Pancreas (tissue), 10 donors: Measurements from ENCODE around the gene CA14. TPM values are rescaled to one million over a fixed set of nuclear protein-coding genes. Genes with fewer than 3 reads are reported as not detected.

ENCODE experiments used
- ATAC-seq, 4 donors: fragments of 200-7000 bp; cut with Tn5 transposase; one replicate each; pipeline versions ENCODE4 v1.8.0 to v1.9.1; 2020; ENCODE audit warnings: mild to moderate bottlenecking in 4 of 4, moderate library complexity in 4 of 4
- DNase-seq, 6 donors: peaks; one replicate each; pipeline ENCODE4 v3.0.0-alpha.2; 2020
- FAIRE-seq: peaks from 2 replicates; lab custom pipeline; 2012; peaks lifted over from hg19 to GRCh38; lab: Jason Lieb, UNC
- H3K27ac ChIP-seq, 4 donors: fragments of 200-600 bp; sonication (generic); 1 replicate in 3 of 4; 2 replicates in 1 of 4; pipeline versions ENCODE4 v1.5.0 to v1.8.0; 2020
- H3K27me3 ChIP-seq, 4 donors: fragments of 200-600 bp; one replicate each; pipeline ENCODE4 v1.8.0; 2021
- H3K36me3 ChIP-seq, 3 donors: fragments of 200-600 bp; sonication (generic) in 1 of 3; one replicate each; pipeline versions ENCODE4 v1.5.0 to v1.8.0; 2020 to 2021
- H3K4me1 ChIP-seq, 3 donors: fragments of 200-600 bp; one replicate each; pipeline ENCODE4 v1.8.0; 2021
- H3K4me3 ChIP-seq, 4 donors: fragments of 200-600 bp; sonication (generic) in 2 of 4; one replicate each; pipeline versions ENCODE4 v1.5.0 to v1.8.0; 2020 to 2021
- H3K9me3 ChIP-seq, 4 donors: fragments of 200-600 bp; one replicate each; pipeline ENCODE4 v1.8.0; 2021
- WGBS, 2 donors: extraction: QIAGEN DNeasy Blood & Tissue Kit; methylation state at CpG; one replicate each; pipeline ENCODE4 v1.1.7; 2013; 5-methylcytosine and 5-hydroxymethylcytosine counted together
- intact Hi-C, 3 donors: fragments of 100-400 bp; cut with DNase I; formaldehyde crosslinking; loops; one replicate each; pipeline versions ENCODE4 v1.11.1 to v1.14.2; 2022
- polyA plus RNA-seq, 2 donors: library from polyadenylated mRNA; stranded (reverse); fragments of 200-250 nt; gene quantifications; one replicate each; pipeline ENCODE4 v1.2.3, GENCODE V29; 2013
- total RNA-seq, 6 donors: library from RNA; stranded (reverse); fragmentation: NEBNext Ultra II Directional in 4 of 6; extraction: Animal tissue kit (Norgen Biotek cat#: 25700) in 4 of 6; gene quantifications; one replicate each; pipeline versions ENCODE4 v1.2.1 to v1.2.4, GENCODE V29; 2021 to 2023
- TF ChIP-seq, protein P1 (sequence below), 4 donors: fragments of 200-600 bp; sonication (generic) in 3 of 4; IDR thresholded peaks; one replicate each; pipeline versions ENCODE4 v1.5.0 to v1.8.0; 2021; ENCODE audit warnings: antibody characterized with exemption in 4 of 4
- donor health status: healthy with polysubstance abuse.
- donor health status: DM: no; HTN: no; CAD: no; lungs with moderate emphysema.
- donor health status: DM: no; HTN: no; CAD: no.
- donor health status: control.
- donor health status: control.
- donor health status: Bipolar disorder and iron deficiency.
- donor health status: DM: yes; HTN: yes; CAD: no.
- donor health status: DM: no; HTN: no; CAD: no.
- donor health status: DM: no; HTN: no; CAD: no.
- donor health status: DM: yes; HTN: yes; CAD: no.

Gene CA14
- total and polyA plus RNA-seq, 8 donors: 0.14 to 0.19 (median 0.19) TPM; not detected in 5

DNA sequence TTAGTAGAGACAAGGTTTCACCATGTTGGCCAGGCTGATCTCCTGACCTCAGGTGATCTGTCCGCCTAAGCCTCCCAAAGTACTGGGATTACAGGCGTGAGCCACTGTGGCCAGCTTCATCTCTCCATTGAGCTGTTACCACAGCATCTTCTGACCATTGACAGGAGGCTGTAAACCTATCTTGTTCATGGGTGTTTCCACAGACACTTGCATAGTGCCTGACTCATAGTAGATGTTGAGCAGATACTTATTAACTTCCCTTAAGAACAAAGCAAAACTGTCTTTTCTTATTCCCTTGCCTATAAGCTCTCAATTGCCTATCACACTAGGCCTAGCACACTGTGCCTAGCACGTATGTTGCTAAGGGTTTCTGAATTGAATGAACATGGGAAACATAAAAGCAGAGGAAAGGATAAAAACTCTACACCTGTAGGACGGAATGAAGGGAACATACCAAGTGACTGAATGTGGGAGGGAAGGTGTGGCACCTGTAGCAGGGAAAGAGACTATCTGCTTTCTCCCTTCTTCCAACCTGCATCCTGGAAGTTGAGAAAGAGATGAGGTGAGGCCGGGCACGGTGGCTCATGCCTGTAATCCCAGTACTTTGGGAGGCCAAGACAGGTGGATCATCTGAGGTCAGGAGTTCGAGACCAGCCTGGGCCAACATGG is 13.9 kb downstream of the CA14 start:
- no peak for ATAC-seq
- no peak for FAIRE-seq
- WGBS, 2 donors: 77 to 82% methylated on average over 7 of the region's 7 CpGs
- H3K36me3 ChIP-seq: peaks cover 0 to 2% (median 0%) of the 10 kb centered on the region in 3 donors
- no peak overlapping the region for H3K4me3 ChIP-seq
- H3K27ac ChIP-seq: no peak overlapping the region
- TF ChIP-seq, protein P1, sequence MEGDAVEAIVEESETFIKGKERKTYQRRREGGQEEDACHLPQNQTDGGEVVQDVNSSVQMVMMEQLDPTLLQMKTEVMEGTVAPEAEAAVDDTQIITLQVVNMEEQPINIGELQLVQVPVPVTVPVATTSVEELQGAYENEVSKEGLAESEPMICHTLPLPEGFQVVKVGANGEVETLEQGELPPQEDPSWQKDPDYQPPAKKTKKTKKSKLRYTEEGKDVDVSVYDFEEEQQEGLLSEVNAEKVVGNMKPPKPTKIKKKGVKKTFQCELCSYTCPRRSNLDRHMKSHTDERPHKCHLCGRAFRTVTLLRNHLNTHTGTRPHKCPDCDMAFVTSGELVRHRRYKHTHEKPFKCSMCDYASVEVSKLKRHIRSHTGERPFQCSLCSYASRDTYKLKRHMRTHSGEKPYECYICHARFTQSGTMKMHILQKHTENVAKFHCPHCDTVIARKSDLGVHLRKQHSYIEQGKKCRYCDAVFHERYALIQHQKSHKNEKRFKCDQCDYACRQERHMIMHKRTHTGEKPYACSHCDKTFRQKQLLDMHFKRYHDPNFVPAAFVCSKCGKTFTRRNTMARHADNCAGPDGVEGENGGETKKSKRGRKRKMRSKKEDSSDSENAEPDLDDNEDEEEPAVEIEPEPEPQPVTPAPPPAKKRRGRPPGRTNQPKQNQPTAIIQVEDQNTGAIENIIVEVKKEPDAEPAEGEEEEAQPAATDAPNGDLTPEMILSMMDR (IDR thresholded peaks at IDR 0.05): no peak
- DNase-seq: no peak
- no peaks in the 10 kb centered on the region for H3K27me3 ChIP-seq
- no peaks in the 10 kb centered on the region for H3K9me3 ChIP-seq
- H3K4me1 ChIP-seq: peaks cover 0 to 12% (median 0%) of the 10 kb centered on the region in 3 donors
- intact Hi-C loops: no loop called here

DNA sequence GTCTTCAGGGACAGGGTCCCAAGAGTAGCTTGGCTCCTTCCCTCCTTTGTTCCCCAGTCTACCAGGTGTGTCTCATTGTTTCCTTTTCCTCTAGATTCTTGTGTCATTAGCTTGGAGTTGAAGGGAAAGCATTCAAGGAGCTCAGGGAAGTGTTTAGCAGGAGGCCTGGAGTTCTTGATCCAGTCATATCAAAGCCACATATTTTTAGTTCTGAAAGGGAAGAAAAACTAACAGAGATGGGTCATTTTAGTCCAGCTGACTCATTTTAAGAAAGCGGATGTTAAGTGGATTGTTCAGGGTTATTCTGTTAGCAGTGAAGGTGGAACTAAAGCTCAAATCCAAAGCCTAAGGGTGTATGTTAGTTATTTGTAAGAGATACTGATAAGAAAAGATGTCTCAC is 15.7 kb downstream of the CA14 start:
- ATAC-seq (no peak), DNase-seq (no peak), FAIRE-seq (no peak)
- intact Hi-C loops: no loop called here
- TF ChIP-seq, protein P1 (IDR thresholded peaks at IDR 0.05): no peak
- no peak overlapping the region for H3K4me3 ChIP-seq
- no peaks in the 10 kb centered on the region for H3K27me3 ChIP-seq
- H3K27ac ChIP-seq: no peak overlapping the region
- no peaks in the 10 kb centered on the region for H3K9me3 ChIP-seq
- H3K36me3 ChIP-seq: no peaks in the 10 kb centered on the region
- H3K4me1 ChIP-seq: peaks cover 0 to 2% (median 0%) of the 10 kb centered on the region in 3 donors
- 74 to 81% methylated on average over 1 of the region's 1 CpG for WGBS, 2 donors

GRCh38 chr1:150280138-150280707 is 22.6 kb downstream of the CA14 start:
- ATAC-seq (no peak), DNase-seq (no peak), FAIRE-seq (no peak)
- Histone ChIP-seq H3K4me1 (peaks cover 0 to 4% (median 3%) of the 10 kb centered on the region in 3 donors), H3K27me3 (no peaks in the 10 kb centered on the region), H3K9me3 (no peaks in the 10 kb centered on the region), H3K36me3 (no peaks in the 10 kb centered on the region), H3K27ac (no peak overlapping the region), H3K4me3 (no peak overlapping the region)
- TF ChIP-seq, protein P1 (IDR thresholded peaks at IDR 0.05): no peak
- intact Hi-C loops: no loop called here
- WGBS, 2 donors: 41 to 54% methylated on average over 6 of the region's 6 CpGs

GRCh38 chr1:150281221-150281757 is 23.7 kb downstream of the CA14 start:
- ATAC-seq (peak; percentile 57 to 86 (median 76)), FAIRE-seq (peak; percentile 34), DNase-seq (peak in 5 of 6 donors; percentile 64 to 72 (median 69))
- TF ChIP-seq, protein P1 (IDR thresholded peaks at IDR 0.05): peak; percentile 21 to 49 (median 41)
- no peaks in the 10 kb centered on the region for H3K9me3 ChIP-seq
- intact Hi-C loops: no loop called here
- peak overlapping the region; percentile 67 to 76 (median 72) for H3K27ac ChIP-seq
- peak overlapping the region; percentile 14 to 60 (median 38) for H3K4me3 ChIP-seq
- 0 to 1% methylated on average over 15 of the region's 15 CpGs for WGBS, 2 donors
- no peaks in the 10 kb centered on the region for H3K27me3 ChIP-seq
- H3K36me3 ChIP-seq: peaks cover 0 to under 1% (median 0%) of the 10 kb centered on the region in 3 donors
- peaks cover 0 to 4% (median 3%) of the 10 kb centered on the region in 3 donors for H3K4me1 ChIP-seq
